Hindlimb muscle (tissue), 1 donor: Measurements from ENCODE around the gene ELFN2. TPM values are rescaled to one million over a fixed set of nuclear protein-coding genes. Genes with fewer than 3 reads are reported as not detected.
"Not testable (repeated sequence)": the region's sequence is repeated elsewhere in the genome, so short reads cannot be mapped to it uniquely, and the experiment has no call there.

Experiments
- DNase-seq: peaks from one replicate; pipeline ENCODE4 v3.0.0-alpha.2; 2013
- polyA plus RNA-seq: library from polyadenylated mRNA; unstranded; fragments of 120-200 nt; gene quantifications from one replicate; pipeline ENCODE4 v1.2.1, GENCODE V29; 2013; ENCODE audit not compliant: insufficient read length

The ELFN2 gene
- polyA plus RNA-seq, 1 donor, result 1.1 TPM

- no peak for DNase-seq
These were observed 93.4 kb downstream of the ELFN2 start for GRCh38 chr22:37333724-37334460.

GRCh38 chr22:37331856-37332536, 95.3 kb downstream of the ELFN2 start:
- no peak for DNase-seq

GRCh38 chr22:37331034-37331428, 96.2 kb downstream of the ELFN2 start:
- DNase-seq, result no peak

GRCh38 chr22:37330200-37331033, 96.9 kb downstream of the ELFN2 start:
- DNase-seq, result no peak

- no peak for DNase-seq
These were observed 97.8 kb downstream of the ELFN2 start for GRCh38 chr22:37329238-37330140.

GRCh38 chr22:37328538-37329237, 98.6 kb downstream of the ELFN2 start:
- not testable (repeated sequence) for DNase-seq

- no peak for DNase-seq
These were observed 99.3 kb downstream of the ELFN2 start for GRCh38 chr22:37328017-37328416.

- no peak for DNase-seq
These were observed 100.6 kb downstream of the ELFN2 start for GRCh38 chr22:37326726-37327125.

GRCh38 chr22:37325039-37325395, 102.3 kb downstream of the ELFN2 start:
- DNase-seq, result no peak

- no peak for DNase-seq
These were observed 102.8 kb downstream of the ELFN2 start for GRCh38 chr22:37324340-37325038.

- DNase-seq, result no peak
These were observed 106.3 kb downstream of the ELFN2 start for GRCh38 chr22:37320726-37321677.

- no peak for DNase-seq
These were observed 107.8 kb downstream of the ELFN2 start for GRCh38 chr22:37319469-37319868.

- no peak for DNase-seq
These were observed 108.7 kb downstream of the ELFN2 start for GRCh38 chr22:37318364-37319109.

Other genes starting within 250 kb of the ELFN2 start
- 17.7 TPM for gene C1QTNF6, start 239.2 kb downstream of the ELFN2 start, polyA plus RNA-seq
- not detected for gene SSTR3, start 215.0 kb downstream of the ELFN2 start, polyA plus RNA-seq
- 5.6 TPM for gene RAC2, start 183.2 kb downstream of the ELFN2 start, polyA plus RNA-seq
- gene CYTH4, start 145.0 kb downstream of the ELFN2 start, polyA plus RNA-seq, result 10.0 TPM
- gene MFNG, start 58.9 kb upstream of the ELFN2 start, polyA plus RNA-seq, result 7.7 TPM
- gene CARD10, start 91.9 kb upstream of the ELFN2 start, polyA plus RNA-seq, result 12.3 TPM
- gene CDC42EP1, start 133.0 kb upstream of the ELFN2 start, polyA plus RNA-seq, result 53.9 TPM
- gene LGALS2, start 152.6 kb upstream of the ELFN2 start, polyA plus RNA-seq, result not detected
- 47.4 TPM for gene GGA1, start 181.4 kb upstream of the ELFN2 start, polyA plus RNA-seq
- 7.1 TPM for gene SH3BP1, start 212.2 kb upstream of the ELFN2 start, polyA plus RNA-seq
- gene PDXP, start 231.2 kb upstream of the ELFN2 start, polyA plus RNA-seq, result 12.6 TPM
- gene LGALS1, start 248.2 kb upstream of the ELFN2 start, polyA plus RNA-seq, result 1,276 TPM